Cardiac atrium fibroblast (primary cell): ENCODE measurements around the gene DNAJC27. TPM values are rescaled to one million over a fixed set of nuclear protein-coding genes. Genes with fewer than 3 reads are reported as not detected.

Source experiments
- total RNA-seq: library from RNA; depleted of rRNA; stranded (reverse); fragments of >200 nt; gene quantifications from 2 replicates; pipeline ENCODE4 v1.2.3, GENCODE V29; 2015

The DNAJC27 gene
- 2.0 and 5.0 TPM in 2 replicates for total RNA-seq

GRCh38 chr2:24971536-24972314 is at the start of gene DNAJC27:
TSS of gene DNAJC27 (minus strand) at chr2:24971955. CDS start at chr2:24971904, 51 bp downstream.

DNA sequence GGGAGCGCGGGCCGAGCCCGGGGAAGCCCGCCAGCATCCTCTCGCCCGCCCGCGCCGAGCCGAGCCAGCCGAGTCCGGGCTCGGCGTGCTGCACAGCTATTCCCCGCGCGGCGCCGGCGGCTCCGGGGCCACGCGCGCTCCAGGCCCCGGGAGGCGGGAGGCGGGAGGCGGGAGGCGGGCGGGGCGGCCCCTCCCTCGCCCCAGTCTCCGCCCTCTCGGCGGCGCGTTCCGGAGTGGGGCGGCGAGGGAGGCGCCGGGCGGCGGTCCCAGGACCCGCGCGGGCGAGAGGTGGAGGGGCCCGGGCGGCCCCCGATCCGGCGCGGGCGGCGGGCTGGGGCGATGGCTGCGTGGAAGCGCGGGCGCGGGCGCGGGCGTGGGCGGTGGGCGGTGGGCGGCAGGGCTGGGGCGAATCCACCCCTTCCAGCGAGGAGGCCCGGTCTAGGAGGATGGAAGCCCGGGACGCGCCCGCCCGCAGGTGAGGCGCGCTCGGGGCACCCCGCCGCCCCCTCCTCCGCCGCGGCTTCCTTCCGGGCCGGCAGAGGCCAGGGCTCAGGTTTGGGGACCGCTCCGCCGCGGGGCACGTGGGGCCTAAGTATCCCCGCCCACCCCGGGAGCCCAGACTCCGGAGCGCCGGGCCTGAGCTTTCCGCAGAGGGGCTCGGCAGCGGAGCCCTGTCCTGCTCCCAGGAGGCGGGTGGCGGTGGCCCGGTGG is 51.5 kb downstream of the DNAJC27 start, which contains the start of gene ADCY3:
TSS of gene ADCY3 (minus strand) at position 140 of the 711 bp plus-strand sequence. CDS start 1,250 bp downstream, outside the sequence.

Other genes starting within 250 kb of the DNAJC27 start
- gene PTRHD1, start 178.6 kb downstream of the DNAJC27 start, total RNA-seq: 45.1 and 66.3 TPM in 2 replicates
- gene CENPO, start 178.5 kb downstream of the DNAJC27 start, total RNA-seq: 8.5 and 10.2 TPM in 2 replicates
- gene ADCY3, start 51.7 kb downstream of the DNAJC27 start, total RNA-seq: 40.7 and 46.4 TPM in 2 replicates
- gene EFR3B, start 70.1 kb upstream of the DNAJC27 start, total RNA-seq: 0.18 and 0.97 TPM in 2 replicates
- gene POMC, start 196.6 kb upstream of the DNAJC27 start, total RNA-seq: 0.18 and 2.8 TPM in 2 replicates